ENCODE measurements around the gene HARS1.

DNA sequence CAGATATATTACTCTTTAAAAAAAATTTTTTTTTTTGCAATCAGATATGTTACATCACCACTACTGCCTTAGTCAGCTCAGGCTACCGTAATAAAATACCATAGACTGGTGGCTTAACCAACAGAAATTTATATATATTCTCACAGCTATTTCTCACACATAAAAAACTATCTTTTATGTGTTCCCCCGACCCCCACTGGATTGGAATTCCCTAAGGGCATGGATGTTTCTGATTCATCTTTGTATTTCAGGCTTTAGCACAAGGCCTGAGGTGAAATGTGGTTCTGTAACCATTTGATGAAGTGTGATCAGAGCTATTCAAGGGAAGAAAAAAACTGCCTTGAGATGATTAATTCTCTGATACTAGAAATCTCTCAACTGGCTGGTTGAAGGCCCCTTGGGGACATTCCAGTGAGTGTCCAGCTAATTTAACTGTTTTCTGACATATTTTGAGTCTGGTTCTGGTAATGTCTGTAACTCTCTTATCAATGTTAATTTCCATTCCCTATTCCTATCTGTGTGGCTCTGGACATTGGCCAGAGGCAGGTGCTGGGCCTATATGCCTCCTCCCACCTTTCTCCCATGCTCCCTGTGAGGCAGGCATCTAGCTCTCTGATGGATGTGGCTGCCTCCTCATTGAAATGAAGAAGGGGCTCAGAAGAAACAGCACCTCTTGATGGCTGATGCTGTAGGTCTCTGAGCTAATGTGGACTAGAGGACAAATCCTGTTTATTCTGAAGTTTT, 60.7 kb downstream of the HARS1 start:
- TF ChIP-seq POLR2AphosphoS5 (IDR thresholded peaks at IDR 0.05; ENCODE audit: low read depth, low read length) = no peak
- no peak for TF ChIP-seq POLR2A (IDR thresholded peaks at IDR 0.05; ENCODE audit: low read depth, low read length)
- TF ChIP-seq TAF1 (IDR thresholded peaks at IDR 0.05; ENCODE audit: low read depth, low read length) = no peak
- TF ChIP-seq POU2F2 (IDR thresholded peaks at IDR 0.05; ENCODE audit: low read depth, low read length) = no peak
- no peak for TF ChIP-seq PAX5 (IDR thresholded peaks at IDR 0.05; ENCODE audit: insufficient read depth, low read length, severe bottlenecking)

All from GM12891 (cell line).